Measurements from ENCODE around the gene PROSER3. TPM values are rescaled to one million over a fixed set of nuclear protein-coding genes. Genes with fewer than 3 reads are reported as not detected.
A peak's percentile ranks its signal among the peaks of the same experiment; 100 is the strongest.

The PROSER3 gene
- total and polyA plus RNA-seq, 2 of the 13 experiments (the other 11 are each of a cell fraction or from before 2014, with no cell fraction given): 5.1 to 5.7 TPM

DNA sequence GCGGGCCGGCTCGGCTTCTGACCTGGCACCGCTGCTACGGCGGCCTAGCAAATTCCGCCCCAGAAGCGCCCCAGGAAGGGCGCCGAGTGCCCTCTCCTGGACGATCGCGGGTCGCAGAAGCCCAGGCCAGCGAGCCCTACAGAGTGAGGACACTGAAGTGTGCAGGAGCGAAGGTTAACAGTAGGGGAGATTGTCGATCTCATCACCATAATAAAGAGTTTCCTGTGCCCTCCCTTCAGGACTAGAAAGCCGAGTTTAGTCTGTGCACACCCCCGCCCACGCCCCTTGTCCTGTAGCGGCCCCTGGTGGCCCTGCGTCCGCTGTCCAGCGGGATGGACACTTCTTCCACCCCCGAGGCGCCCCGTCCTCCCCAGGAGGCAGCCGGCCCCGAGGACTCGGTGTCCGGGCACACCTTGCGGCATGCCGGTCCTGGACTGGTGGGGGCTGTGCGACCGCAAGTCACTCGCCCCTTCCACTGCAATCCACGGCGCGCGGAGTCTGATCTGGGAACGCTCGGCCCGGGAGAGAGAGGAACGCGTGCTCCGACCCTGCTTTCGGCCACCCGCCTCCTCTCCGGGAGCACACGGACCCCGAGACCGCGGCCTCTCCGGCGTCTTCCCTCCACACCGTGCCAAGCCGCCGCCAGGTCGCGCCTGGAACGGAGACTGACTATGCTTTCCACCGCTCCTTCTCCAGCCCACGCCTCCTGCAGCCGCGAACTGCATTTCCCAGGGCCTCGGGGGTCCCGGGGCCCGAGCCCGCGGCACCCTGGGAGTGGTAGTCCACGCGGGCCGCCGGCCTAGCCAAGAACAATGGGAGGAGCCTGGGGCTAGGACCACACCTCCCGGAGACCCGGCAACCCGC lies 40.9 kb upstream of the PROSER3 start (continued):
- TF ChIP-seq, protein P1, sequence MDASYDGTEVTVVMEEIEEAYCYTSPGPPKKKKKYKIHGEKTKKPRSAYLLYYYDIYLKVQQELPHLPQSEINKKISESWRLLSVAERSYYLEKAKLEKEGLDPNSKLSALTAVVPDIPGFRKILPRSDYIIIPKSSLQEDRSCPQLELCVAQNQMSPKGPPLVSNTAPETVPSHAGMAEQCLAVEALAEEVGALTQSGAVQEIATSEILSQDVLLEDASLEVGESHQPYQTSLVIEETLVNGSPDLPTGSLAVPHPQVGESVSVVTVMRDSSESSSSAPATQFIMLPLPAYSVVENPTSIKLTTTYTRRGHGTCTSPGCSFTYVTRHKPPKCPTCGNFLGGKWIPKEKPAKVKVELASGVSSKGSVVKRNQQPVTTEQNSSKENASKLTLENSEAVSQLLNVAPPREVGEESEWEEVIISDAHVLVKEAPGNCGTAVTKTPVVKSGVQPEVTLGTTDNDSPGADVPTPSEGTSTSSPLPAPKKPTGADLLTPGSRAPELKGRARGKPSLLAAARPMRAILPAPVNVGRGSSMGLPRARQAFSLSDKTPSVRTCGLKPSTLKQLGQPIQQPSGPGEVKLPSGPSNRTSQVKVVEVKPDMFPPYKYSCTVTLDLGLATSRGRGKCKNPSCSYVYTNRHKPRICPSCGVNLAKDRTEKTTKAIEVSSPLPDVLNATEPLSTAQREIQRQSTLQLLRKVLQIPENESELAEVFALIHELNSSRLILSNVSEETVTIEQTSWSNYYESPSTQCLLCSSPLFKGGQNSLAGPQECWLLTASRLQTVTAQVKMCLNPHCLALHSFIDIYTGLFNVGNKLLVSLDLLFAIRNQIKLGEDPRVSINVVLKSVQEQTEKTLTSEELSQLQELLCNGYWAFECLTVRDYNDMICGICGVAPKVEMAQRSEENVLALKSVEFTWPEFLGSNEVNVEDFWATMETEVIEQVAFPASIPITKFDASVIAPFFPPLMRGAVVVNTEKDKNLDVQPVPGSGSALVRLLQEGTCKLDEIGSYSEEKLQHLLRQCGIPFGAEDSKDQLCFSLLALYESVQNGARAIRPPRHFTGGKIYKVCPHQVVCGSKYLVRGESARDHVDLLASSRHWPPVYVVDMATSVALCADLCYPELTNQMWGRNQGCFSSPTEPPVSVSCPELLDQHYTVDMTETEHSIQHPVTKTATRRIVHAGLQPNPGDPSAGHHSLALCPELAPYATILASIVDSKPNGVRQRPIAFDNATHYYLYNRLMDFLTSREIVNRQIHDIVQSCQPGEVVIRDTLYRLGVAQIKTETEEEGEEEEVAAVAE (CRISPR knock-in tag; IDR thresholded peaks at IDR 0.05; ENCODE audit: borderline replicate concordance): no peak
- TF ChIP-seq CBX2 (IDR thresholded peaks at IDR 0.05; ENCODE audit: low read depth, low read length): no peak
- no peak for TF ChIP-seq CBX2 (CRISPR knock-in tag; IDR thresholded peaks at IDR 0.05; ENCODE audit: low read depth)
- TF ChIP-seq, protein P2, sequence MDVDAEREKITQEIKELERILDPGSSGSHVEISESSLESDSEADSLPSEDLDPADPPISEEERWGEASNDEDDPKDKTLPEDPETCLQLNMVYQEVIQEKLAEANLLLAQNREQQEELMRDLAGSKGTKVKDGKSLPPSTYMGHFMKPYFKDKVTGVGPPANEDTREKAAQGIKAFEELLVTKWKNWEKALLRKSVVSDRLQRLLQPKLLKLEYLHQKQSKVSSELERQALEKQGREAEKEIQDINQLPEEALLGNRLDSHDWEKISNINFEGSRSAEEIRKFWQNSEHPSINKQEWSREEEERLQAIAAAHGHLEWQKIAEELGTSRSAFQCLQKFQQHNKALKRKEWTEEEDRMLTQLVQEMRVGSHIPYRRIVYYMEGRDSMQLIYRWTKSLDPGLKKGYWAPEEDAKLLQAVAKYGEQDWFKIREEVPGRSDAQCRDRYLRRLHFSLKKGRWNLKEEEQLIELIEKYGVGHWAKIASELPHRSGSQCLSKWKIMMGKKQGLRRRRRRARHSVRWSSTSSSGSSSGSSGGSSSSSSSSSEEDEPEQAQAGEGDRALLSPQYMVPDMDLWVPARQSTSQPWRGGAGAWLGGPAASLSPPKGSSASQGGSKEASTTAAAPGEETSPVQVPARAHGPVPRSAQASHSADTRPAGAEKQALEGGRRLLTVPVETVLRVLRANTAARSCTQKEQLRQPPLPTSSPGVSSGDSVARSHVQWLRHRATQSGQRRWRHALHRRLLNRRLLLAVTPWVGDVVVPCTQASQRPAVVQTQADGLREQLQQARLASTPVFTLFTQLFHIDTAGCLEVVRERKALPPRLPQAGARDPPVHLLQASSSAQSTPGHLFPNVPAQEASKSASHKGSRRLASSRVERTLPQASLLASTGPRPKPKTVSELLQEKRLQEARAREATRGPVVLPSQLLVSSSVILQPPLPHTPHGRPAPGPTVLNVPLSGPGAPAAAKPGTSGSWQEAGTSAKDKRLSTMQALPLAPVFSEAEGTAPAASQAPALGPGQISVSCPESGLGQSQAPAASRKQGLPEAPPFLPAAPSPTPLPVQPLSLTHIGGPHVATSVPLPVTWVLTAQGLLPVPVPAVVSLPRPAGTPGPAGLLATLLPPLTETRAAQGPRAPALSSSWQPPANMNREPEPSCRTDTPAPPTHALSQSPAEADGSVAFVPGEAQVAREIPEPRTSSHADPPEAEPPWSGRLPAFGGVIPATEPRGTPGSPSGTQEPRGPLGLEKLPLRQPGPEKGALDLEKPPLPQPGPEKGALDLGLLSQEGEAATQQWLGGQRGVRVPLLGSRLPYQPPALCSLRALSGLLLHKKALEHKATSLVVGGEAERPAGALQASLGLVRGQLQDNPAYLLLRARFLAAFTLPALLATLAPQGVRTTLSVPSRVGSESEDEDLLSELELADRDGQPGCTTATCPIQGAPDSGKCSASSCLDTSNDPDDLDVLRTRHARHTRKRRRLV (CRISPR knock-in tag; IDR thresholded peaks at IDR 0.05): peak; percentile 74; the same call in 1 of the 2 replicates
- TF ChIP-seq, protein P3, sequence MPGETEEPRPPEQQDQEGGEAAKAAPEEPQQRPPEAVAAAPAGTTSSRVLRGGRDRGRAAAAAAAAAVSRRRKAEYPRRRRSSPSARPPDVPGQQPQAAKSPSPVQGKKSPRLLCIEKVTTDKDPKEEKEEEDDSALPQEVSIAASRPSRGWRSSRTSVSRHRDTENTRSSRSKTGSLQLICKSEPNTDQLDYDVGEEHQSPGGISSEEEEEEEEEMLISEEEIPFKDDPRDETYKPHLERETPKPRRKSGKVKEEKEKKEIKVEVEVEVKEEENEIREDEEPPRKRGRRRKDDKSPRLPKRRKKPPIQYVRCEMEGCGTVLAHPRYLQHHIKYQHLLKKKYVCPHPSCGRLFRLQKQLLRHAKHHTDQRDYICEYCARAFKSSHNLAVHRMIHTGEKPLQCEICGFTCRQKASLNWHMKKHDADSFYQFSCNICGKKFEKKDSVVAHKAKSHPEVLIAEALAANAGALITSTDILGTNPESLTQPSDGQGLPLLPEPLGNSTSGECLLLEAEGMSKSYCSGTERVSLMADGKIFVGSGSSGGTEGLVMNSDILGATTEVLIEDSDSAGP (CRISPR knock-in tag; IDR thresholded peaks at IDR 0.05; ENCODE audit: borderline replicate concordance): peak; percentile 85; the same call in 1 of the 2 replicates
- TF ChIP-seq, protein P4, sequence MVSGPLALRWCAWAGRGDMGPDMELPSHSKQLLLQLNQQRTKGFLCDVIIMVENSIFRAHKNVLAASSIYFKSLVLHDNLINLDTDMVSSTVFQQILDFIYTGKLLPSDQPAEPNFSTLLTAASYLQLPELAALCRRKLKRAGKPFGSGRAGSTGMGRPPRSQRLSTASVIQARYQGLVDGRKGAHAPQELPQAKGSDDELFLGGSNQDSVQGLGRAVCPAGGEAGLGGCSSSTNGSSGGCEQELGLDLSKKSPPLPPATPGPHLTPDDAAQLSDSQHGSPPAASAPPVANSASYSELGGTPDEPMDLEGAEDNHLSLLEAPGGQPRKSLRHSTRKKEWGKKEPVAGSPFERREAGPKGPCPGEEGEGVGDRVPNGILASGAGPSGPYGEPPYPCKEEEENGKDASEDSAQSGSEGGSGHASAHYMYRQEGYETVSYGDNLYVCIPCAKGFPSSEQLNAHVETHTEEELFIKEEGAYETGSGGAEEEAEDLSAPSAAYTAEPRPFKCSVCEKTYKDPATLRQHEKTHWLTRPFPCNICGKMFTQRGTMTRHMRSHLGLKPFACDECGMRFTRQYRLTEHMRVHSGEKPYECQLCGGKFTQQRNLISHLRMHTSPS (CRISPR knock-in tag; IDR thresholded peaks at IDR 0.05; ENCODE audit: low read depth): 0 out of 2 replicates have a peak, but pooled peaks have one; percentile 53
- no peak for TF ChIP-seq CEBPG (CRISPR knock-in tag; IDR thresholded peaks at IDR 0.05)
- TF ChIP-seq, protein P5, sequence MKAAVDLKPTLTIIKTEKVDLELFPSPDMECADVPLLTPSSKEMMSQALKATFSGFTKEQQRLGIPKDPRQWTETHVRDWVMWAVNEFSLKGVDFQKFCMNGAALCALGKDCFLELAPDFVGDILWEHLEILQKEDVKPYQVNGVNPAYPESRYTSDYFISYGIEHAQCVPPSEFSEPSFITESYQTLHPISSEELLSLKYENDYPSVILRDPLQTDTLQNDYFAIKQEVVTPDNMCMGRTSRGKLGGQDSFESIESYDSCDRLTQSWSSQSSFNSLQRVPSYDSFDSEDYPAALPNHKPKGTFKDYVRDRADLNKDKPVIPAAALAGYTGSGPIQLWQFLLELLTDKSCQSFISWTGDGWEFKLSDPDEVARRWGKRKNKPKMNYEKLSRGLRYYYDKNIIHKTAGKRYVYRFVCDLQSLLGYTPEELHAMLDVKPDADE (CRISPR knock-in tag; IDR thresholded peaks at IDR 0.05): 0 out of 2 replicates have a peak, but pooled peaks have one; percentile 35
- 0 out of 2 replicates have a peak, but pooled peaks have one; percentile 46 for TF ChIP-seq ZSCAN29 (CRISPR knock-in tag; conservative IDR thresholded peaks at IDR 0.05)
- 0 out of 2 replicates have a peak, but pooled peaks have one; percentile 65 for TF ChIP-seq ZNF749 (CRISPR knock-in tag; IDR thresholded peaks at IDR 0.05; ENCODE audit: borderline replicate concordance)
- 0 out of 2 replicates have a peak, but pooled peaks have one; percentile 16 for TF ChIP-seq NRL (CRISPR knock-in tag; IDR thresholded peaks at IDR 0.05; ENCODE audit: borderline replicate concordance)
- TF ChIP-seq NFE2L1 (CRISPR knock-in tag; IDR thresholded peaks at IDR 0.05; ENCODE audit: borderline replicate concordance): no peak
- no peak for TF ChIP-seq XBP1 (CRISPR knock-in tag; IDR thresholded peaks at IDR 0.05)

Measured in HepG2 (cell line).